GM18499 (cell line): ENCODE results near the gene GNAO1.

ENCODE experiments used
- ATAC-seq: cut with Tn5 transposase; IDR thresholded peaks from one replicate; pipeline ENCODE4 v1.9.1; 2021; ENCODE audit warnings: moderate number of reproducible peaks; ENCODE audit not compliant: insufficient read depth, unreplicated experiment

Gene GNAO1

DNA sequence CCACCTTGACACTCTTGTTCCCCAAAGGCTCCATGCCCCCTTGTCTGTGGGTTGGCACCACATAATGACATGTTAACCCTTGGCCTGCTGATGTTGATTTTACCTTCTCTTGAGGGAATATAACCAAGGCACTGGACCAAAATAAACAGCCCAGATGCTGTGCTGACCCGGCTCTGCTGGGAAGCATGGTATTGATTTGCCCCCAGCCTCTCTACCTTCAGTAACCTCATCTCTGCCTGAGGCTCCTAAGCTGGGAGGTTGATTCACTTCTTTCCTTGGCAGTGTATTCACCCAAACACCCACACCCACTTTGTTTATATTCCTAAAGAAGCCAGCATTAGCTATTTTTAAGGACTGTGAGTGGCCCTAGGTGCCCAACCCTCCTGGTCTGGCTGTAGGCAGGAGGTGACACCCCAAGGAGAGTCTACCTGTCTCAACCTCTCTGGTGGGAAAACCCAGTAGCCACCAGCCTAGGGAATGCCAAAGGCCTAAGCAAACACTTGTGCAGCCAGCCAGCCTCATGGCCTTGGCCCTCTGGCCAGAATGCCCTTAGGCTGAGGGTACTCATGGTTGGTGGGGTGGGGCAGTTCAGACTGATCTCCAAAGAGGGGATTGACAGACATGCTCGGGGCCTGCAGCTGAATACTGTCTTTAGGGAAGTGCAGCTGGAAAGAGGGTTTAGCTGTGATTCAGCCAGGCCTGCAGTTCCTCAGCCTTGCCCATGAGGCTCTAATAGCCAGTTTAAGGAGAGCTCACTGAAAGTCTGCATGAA, 42.7 kb downstream of the GNAO1 start:
- ATAC-seq: no peak

GRCh38 chr16:56234737-56235136, 43.4 kb downstream of the GNAO1 start:
- ATAC-seq: no peak

- ATAC-seq: no peak
These were observed 46.2 kb downstream of the GNAO1 start for GRCh38 chr16:56237451-56237930.

GRCh38 chr16:56238188-56238587, 46.9 kb downstream of the GNAO1 start:
- no peak for ATAC-seq

- ATAC-seq: no peak
These were observed 50.3 kb downstream of the GNAO1 start for GRCh38 chr16:56241596-56241995.

- no peak for ATAC-seq
These were observed 51.5 kb downstream of the GNAO1 start for GRCh38 chr16:56242740-56243139.

- no peak for ATAC-seq
These were observed 53.3 kb downstream of the GNAO1 start for GRCh38 chr16:56244612-56245011.

DNA sequence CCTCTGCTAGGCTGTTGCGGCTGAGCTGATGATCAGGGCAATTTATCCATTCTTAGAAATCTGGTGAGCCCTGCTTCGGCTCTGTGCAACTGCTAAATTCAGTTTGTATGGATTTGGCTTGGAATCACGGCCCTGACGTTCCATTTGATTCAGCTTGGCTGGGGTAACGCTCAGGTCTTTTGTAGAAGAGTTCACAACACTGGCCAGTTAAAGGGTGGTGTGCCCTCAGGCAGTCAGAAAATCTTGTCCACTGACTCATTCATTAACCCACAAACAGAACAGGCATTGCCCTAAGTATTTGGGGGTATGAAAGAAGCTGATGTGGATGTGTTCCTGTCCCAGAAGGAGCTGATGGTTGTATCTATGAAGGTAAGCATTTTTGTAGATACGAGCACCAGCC, 53.9 kb downstream of the GNAO1 start:
- no peak for ATAC-seq

GRCh38 chr16:56246051-56246817, 54.9 kb downstream of the GNAO1 start:
- ATAC-seq: no peak

DNA sequence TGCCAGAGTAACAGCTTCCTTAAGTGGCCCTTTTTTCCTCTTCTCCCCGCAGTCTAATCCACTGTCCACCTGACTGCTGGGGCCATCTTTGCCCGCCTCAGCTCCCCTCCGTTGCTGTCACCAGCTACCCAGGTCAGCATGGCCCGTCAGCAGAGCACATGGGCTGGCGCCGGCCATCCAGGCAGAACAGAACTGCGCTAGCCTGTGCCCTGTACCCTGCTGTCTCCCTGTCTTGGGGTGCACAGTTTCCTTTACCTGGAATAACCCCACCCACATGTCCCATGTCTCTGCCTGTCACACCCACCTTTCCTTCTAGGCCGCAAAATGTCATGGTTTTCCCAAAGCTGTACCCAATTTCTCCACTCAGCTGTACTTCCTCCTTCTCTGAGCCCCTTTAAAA, 55.7 kb downstream of the GNAO1 start:
- ATAC-seq: no peak

DNA sequence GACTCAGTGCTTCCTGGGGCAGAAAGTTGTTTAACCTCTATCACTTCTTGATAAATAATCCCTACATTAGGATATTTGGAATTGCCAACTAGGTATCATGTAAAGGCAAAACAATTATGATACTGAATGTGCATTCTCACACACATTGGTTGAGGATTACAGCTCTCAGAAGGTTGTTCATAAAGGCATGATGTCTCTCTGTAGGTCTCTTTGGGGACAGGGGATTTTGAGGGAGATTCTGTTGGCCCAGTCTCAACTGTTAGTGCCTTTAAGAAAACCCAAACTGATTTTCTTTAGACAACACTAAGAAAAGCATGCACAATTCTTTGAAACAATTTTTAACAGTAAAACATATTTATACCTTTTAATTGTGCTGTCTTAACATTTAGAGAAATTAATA, 56.5 kb downstream of the GNAO1 start:
- ATAC-seq: no peak

DNA sequence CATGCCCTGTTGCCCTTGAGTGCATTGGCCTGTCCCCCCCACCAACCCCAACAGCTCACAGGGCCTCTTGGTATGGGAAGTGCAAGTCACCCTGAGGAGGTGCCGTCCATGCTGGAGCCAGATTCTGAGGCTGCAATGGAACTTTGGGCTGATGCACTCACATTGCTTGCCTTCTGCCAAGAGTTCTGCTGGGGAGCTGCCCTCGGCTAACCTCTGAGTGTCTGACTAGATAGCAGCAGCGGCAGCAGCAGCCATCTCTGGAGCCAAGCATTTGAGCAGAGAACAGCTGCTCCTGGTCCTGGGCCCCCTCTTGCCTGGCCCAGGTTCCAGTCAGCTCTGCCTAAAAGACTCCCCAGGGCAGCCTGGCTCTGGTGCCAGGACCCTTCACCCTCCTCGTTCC, 61.5 kb downstream of the GNAO1 start:
- no peak for ATAC-seq

- ATAC-seq: no peak
These were observed 64.6 kb downstream of the GNAO1 start for GRCh38 chr16:56255904-56256303.

- ATAC-seq: no peak
These were observed 66.0 kb downstream of the GNAO1 start for GRCh38 chr16:56257239-56257638.

GRCh38 chr16:56257666-56258342, 66.5 kb downstream of the GNAO1 start:
- no peak for ATAC-seq

DNA sequence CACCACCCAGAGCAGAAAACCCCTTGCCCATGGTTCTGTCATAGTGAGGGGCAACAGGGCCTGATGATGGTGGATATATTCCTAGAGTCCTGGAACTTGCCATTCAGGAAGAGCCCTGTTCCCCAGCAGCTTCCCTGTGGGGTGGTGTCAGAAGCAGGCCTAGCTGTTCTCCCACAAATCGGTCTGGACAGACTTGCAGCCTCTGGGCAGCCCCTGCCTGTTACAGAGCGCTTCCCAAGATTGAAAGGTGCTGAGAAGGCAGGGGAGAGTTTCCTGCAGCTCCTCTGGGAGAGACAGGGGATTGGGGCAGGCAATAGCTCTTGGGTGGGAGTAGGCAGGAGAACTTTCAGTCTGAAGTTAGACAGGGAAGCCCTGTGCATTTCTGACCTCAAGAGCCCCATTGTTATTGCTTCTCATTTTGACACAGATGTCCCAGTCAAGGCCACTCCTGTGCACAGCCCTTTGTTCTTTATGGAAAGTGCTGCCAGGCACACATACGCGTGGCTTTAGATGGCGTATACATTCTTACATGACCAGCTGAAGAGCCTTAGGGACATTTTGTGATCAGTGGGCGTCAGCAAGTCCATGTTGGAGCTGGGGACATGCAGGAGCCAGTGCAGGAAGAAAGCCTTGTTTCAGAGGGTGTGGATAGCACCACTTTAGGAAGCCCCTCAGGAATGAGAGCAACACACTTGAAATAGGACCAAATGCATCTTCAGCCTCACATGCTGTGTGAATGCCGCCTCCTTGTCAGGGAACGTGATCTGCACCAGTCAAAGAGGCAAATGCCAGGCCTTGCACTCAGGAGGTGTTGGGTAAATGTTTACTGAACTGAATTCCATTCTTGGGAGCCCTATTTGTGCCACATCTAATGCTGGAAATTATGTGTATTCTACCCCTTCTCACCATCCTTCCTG, 67.5 kb downstream of the GNAO1 start:
- ATAC-seq: no peak

DNA sequence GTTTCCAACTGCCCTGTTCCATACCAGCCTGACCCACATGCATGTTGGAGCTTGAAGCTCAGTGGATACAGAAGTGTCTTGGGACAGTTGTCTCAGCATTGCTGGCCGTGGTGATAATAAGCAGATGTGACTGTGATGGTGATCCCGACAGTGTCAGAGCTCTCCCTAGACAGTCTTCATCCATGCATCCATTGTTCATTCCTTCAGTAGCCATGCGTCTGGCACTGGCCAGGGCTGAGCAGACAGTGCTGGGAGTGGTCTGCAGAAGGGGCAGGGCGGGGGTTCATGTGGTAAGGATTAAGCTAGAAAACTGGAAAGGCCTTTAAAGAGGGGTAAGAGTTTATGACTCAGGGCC, 68.1 kb downstream of the GNAO1 start:
- no peak for ATAC-seq

DNA sequence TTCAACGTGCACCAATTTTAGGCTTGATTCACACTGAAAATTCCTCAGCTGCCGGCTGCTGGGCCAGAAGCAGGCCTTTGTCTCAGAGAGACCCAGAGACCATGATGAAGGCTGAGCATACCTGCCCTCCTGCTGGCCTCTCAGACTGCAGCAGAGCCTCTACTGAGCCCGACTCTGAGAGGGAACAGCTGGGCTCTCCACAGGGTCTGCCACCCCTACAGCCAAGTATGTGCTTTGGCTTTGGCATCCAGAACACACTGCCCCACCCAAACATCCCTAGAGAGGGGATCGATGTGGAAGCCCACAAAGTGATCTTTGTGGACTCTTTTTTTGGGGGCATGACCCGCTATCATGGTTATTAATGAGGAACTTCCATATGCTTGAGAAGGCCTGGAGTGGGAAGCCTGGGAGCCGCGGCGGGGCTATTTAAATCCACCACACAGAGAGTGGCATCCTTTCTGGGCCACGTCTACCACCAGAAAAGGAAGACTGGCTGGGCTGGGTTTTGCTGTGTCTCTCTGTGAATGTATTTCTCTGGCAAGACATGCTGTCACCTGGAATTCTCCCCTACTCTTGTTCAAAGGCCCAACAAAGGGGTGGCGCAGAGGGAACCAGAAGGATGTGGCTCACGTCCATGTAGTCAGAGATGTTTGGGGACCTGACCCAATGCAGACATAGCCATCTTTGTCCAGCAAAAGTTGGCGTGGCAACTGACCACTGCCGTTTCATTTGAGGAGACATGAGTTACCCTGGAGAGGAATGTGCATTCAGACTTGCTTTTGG, 69.3 kb downstream of the GNAO1 start:
- no peak for ATAC-seq

DNA sequence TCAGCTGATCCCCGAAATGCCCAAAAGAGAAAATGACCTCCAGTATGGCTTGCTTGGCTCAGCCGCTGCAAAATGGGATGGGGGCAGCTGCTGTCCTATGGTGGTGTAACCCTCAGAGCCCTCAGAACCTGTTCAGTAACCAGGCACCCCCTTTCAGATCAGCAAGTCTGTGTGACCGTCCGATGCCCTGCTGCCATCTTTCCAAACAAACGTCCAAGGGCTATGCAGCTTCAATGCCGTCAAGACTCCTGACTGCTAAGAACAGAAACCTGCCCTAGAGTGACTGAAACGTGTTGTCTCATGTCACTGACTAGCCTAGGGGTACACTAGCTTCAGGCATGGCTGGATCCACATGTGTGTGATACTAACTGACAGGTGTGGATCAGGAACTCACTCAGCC, 70.4 kb downstream of the GNAO1 start:
- no peak for ATAC-seq
